Measurements from ENCODE around the gene PAQR9.

DNA sequence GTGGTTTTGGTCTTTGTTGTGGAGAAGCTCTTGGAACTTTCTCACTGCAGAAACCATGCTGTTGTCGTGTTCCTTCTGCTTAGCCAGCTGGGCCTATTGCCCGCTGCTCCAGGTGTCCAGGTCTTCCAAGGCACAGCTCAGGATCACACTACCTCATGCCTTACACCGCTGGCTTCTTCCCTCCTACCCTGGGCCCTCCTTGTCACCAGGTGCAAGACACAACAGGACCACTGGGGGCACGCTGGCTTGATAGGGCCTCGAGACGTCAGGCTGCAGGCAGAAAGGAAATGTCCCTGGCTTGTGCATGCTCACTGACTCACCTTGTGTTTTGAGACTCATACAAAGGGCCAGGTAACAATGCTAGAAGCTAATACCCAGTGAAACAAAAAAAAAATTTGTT, 32.3 kb downstream of the PAQR9 start:
- TF ChIP-seq, protein P1, sequence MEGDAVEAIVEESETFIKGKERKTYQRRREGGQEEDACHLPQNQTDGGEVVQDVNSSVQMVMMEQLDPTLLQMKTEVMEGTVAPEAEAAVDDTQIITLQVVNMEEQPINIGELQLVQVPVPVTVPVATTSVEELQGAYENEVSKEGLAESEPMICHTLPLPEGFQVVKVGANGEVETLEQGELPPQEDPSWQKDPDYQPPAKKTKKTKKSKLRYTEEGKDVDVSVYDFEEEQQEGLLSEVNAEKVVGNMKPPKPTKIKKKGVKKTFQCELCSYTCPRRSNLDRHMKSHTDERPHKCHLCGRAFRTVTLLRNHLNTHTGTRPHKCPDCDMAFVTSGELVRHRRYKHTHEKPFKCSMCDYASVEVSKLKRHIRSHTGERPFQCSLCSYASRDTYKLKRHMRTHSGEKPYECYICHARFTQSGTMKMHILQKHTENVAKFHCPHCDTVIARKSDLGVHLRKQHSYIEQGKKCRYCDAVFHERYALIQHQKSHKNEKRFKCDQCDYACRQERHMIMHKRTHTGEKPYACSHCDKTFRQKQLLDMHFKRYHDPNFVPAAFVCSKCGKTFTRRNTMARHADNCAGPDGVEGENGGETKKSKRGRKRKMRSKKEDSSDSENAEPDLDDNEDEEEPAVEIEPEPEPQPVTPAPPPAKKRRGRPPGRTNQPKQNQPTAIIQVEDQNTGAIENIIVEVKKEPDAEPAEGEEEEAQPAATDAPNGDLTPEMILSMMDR (IDR thresholded peaks at IDR 0.05) = no peak
- TF ChIP-seq POLR2AphosphoS5 (IDR thresholded peaks at IDR 0.05) (no peak), POLR2A (IDR thresholded peaks at IDR 0.05) (no peak)

All from breast epithelium (tissue), 3 donors.